GOT3 (cell line): ENCODE data around the gene PROCA1.
"Not testable (repeated sequence)": the region's sequence is repeated elsewhere in the genome, so short reads cannot be mapped to it uniquely, and the experiment has no call there.

ENCODE experiments used
- DNase-seq: peaks from one replicate; lab custom pipeline; 2025; ENCODE audit warnings: mixed read lengths; lab: John Stamatoyannopoulos, UW

The PROCA1 gene

GRCh38 chr17:28667870-28668269 is 43.8 kb downstream of the PROCA1 start:
- no peak for DNase-seq

DNA sequence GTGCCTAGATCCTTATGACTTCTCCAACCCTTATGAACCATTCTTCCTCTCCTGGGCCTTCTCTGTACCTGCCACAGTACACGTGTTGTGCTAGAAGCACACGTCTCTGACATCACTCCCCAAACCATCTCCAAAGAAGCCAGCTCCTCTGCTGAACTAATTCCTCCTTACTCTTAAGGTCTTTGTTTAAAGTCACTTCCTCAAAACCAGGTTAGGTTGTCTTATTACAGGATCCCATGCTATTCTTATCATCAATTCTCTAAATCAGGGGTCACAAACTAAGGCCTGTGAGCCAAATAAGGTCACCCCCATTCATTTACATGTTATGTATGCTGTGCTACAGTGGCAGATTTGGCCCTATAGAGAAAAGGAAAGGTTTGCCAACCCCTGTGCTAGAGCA is 45.7 kb downstream of the PROCA1 start:
- DNase-seq = no peak

DNA sequence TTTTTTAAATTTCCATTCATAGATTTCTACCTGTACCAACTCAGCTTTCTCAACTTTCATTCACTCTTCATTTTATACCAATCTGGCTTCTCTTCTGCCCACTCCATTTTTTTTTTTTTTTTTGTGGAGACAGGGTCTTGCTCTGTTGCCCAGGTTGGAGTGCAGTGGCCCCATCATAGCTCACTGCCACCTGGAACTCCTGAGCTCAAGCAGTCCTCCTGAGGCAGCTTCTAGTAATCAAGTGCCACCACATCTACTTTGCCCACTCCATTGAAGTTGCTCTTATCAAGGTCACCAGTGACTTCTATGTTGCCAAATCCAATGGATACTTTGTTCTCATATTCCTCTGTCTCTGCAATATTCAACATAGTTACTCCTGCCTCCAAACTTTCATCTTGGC is 48.0 kb downstream of the PROCA1 start:
- DNase-seq = no peak

DNA sequence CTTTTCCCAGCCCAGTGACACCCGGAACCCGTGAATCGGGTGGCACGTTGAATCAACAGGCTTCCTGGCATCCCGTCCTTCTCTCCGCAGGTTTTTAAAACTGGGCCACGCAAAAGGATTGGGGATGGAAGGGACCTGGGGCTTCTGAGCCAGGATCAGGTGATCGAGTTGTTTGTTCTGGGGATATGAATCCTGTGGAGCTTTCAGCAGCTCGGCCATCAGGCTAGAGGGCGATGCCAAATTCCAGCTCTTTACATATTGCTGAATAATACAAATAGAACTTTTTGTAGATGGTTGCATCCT is 49.2 kb downstream of the PROCA1 start:
- DNase-seq = no peak

- DNase-seq = peak; percentile 76
Observed at GRCh38 chr17:28661635-28662526, 49.8 kb downstream of the PROCA1 start, which contains the start of the genes SDF2 and SUPT6H. TSS of gene SDF2 (minus strand) at chr17:28661906. CDS start at chr17:28661876, 30 bp downstream. TSS of gene SUPT6H (plus strand) at chr17:28662205. CDS start at chr17:28673402, 11,197 bp downstream.

DNA sequence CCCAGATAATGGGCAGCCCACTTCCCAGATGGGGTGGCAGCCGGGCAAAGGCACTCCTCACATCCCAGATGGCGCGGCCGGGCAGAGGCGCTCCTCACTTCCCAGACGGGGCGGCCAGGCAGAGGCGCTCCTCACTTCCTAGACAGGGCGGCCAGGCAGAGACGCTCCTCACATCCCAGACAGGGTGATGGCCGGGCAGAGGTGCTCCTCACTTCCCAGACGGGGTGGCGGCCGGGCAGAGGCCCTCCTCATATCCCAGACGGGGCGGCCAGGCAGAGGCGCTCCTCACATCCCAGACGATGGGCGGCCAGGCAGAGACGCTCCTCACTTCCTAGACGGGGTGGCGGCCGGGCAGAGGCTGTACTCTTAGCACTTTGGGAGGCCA is 52.2 kb downstream of the PROCA1 start:
- DNase-seq = not testable (repeated sequence)

DNA sequence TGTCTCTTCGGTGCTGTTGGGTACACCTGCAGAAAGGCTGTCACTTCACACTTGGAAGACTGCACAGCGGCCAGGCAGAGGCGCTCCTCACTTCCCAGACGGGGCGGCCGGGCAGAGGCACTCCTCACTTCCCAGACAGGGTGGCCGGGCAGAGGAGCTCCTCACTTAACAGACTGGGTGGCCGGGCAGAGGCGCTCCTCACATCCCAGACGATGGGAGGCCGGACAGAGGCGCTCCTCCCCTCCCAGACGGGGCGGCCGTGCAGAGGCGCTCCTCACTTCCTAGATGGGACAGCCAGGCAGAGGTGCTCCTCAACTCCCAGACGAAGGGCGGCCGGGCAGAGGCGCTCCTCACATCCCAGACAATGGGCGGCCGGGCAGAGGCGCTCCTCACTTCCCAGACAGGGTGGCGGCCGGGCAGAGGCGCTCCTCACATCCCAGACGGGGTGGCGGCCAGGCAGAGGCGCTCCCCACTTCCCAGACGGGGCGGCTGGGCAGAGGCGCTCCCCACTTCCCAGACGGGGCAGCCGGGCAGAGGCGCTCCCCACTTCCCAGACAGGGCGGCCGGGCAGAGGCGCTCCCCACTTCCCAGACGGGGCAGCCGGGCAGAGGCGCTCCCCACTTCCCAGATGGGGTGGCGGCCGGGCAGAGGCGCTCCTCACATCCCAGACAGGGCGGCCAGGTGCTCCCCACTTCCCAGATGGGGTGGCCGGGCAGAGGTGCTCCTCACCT is 52.8 kb downstream of the PROCA1 start:
- DNase-seq = not testable (repeated sequence)

DNA sequence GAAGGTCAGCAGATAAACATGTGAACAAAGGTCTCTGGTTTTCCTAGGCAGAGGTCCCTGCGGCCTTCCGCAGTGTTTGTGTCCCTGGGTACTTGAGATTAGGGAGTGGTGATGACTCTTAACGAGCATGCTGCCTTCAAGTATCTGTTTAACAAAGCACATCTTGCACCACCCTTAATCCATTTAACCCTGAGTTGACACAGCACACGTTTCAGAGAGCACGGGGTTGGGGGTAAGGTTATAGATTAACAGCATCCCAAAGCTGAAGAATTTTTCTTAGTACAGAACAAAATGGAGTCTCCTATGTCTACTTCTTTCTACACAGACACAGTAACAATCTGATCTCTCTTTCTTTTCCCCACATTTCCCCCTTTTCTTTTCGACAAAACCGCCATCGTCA is 53.3 kb downstream of the PROCA1 start:
- not testable (repeated sequence) for DNase-seq

DNA sequence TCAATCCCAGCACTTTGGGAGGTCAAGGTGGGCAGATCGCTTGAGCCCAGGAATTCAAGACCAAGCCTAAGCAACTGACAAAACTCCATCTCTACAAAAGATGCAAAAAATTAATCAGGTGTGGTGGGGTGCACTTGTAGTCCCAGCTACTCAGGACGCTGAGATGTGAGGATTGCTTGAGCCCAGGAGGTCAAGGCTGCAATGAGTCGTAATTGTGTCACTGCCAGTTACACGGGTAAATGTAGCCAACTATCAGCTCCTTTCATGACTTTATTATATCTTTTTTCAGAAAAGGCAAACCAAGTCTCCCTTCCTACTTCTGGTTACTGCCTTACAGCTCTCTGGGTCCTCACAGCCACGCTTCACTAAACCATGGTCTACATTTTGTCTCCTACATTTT is 53.9 kb downstream of the PROCA1 start:
- DNase-seq = no peak

DNA sequence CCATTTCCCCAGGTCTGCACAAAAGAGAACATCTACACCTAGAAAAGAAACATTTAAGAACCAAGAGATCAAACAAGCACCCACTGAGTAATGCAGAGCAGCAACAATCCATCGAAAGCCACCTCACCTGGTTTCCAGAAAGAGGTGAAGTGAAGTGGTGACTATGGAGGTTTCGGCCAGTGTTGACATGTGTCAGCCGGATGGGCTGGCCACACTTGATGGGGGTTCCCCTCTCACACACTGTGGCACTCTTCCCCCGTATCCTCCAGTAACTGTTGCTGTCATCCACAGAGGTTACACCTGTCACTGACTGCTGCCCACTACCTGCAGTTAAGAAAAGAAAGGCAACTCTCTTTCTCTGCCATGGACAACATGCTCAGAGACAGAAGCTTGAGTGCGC is 56.5 kb downstream of the PROCA1 start:
- DNase-seq = no peak
